ENCODE data around the gene ELF4.

ELF4 gene

GRCh38 chrX:130047416-130047815 lies 62.9 kb downstream of the ELF4 start:
- no peak for DNase-seq (ENCODE audit: low read depth in 2 of 2)

- DNase-seq (ENCODE audit: low read depth in 2 of 2): no peak
These were observed 70.5 kb downstream of the ELF4 start for GRCh38 chrX:130039847-130040246.

GRCh38 chrX:130034178-130034577 lies 76.1 kb downstream of the ELF4 start:
- DNase-seq (ENCODE audit: low read depth in 2 of 2): no peak

GRCh38 chrX:130032552-130032951 lies 77.7 kb downstream of the ELF4 start:
- no peak for DNase-seq (ENCODE audit: low read depth in 2 of 2)

GRCh38 chrX:130030826-130031225 lies 79.5 kb downstream of the ELF4 start:
- no peak for DNase-seq (ENCODE audit: low read depth in 2 of 2)

- no peak for DNase-seq (ENCODE audit: low read depth in 2 of 2)
These were observed 82.1 kb downstream of the ELF4 start for GRCh38 chrX:130028196-130028595.

- DNase-seq (ENCODE audit: low read depth in 2 of 2): no peak
These were observed 82.7 kb downstream of the ELF4 start for GRCh38 chrX:130027569-130027968.

GRCh38 chrX:130025256-130025655 lies 85.0 kb downstream of the ELF4 start:
- no peak for DNase-seq (ENCODE audit: low read depth in 2 of 2)

- no peak for DNase-seq (ENCODE audit: low read depth in 2 of 2)
These were observed 86.2 kb downstream of the ELF4 start for GRCh38 chrX:130024127-130024526.

- DNase-seq (ENCODE audit: low read depth in 2 of 2): no peak
These were observed 89.5 kb downstream of the ELF4 start for GRCh38 chrX:130020661-130021324.

GRCh38 chrX:130018143-130018542 lies 92.2 kb downstream of the ELF4 start:
- no peak for DNase-seq (ENCODE audit: low read depth in 2 of 2)

- DNase-seq (ENCODE audit: low read depth in 2 of 2): no peak
These were observed 95.1 kb downstream of the ELF4 start for GRCh38 chrX:130015181-130015580.
